Testis (tissue), 2 donors: ENCODE data around the gene DBN1.

Experiments
- POLR2A ChIP-seq: fragments of 450-650 bp; IDR thresholded peaks from one replicate; pipeline ENCODE4 v1.6.1; 2017; ENCODE audit warnings: antibody characterized with exemption, mild to moderate bottlenecking, moderate library complexity
- TF ChIP-seq, protein P1 (sequence below), 3 experiments: fragments of 450-650 bp in 2 of 3; fragments of 200-600 bp in 1 of 3; sonication (generic) in 1 of 3; IDR thresholded peaks; one replicate each; pipeline ENCODE4 v1.5.1; 2016 to 2019; ENCODE audit warnings: antibody characterized with exemption in 3 of 3, mild to moderate bottlenecking in 2 of 3, moderate library complexity in 1 of 3

DNA sequence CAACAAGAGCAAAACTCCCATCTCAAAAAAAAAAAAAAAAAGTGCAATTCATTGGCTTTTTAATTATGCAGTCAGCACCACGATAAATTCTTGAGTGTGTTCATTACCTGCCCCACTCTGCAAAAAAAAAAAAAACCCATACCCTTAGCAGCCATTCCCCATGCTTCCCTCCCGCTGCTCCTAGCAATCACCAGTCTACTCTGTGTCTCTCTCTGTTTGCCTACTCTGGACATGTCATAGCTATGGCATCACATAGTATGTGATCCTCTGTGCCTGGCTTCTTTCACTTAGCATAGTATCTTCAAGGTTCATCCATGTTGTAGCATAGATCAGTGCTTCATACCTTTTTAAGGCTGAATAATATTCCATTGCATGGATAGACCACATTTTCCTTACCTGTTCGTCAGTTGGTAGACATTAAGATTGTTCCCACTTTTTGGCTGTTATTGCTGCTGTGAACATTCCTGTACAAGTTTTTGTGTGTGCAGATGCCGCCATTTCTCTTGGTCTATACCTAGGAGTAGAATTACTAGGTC is 33.8 kb downstream of the DBN1 start:
- TF ChIP-seq, protein P1, sequence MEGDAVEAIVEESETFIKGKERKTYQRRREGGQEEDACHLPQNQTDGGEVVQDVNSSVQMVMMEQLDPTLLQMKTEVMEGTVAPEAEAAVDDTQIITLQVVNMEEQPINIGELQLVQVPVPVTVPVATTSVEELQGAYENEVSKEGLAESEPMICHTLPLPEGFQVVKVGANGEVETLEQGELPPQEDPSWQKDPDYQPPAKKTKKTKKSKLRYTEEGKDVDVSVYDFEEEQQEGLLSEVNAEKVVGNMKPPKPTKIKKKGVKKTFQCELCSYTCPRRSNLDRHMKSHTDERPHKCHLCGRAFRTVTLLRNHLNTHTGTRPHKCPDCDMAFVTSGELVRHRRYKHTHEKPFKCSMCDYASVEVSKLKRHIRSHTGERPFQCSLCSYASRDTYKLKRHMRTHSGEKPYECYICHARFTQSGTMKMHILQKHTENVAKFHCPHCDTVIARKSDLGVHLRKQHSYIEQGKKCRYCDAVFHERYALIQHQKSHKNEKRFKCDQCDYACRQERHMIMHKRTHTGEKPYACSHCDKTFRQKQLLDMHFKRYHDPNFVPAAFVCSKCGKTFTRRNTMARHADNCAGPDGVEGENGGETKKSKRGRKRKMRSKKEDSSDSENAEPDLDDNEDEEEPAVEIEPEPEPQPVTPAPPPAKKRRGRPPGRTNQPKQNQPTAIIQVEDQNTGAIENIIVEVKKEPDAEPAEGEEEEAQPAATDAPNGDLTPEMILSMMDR (IDR thresholded peaks at IDR 0.05) = no peak
- no peak for TF ChIP-seq POLR2A
